HG03135 (cell line): Measurements from ENCODE around the gene PLCH1.
"Not testable (repeated sequence)": the region's sequence is repeated elsewhere in the genome, so short reads cannot be mapped to it uniquely, and the experiment has no call there.

Experiments
- ATAC-seq: cut with Tn5 transposase; IDR thresholded peaks from one replicate; pipeline ENCODE4 v1.9.1; 2021; ENCODE audit warnings: mild to moderate bottlenecking, moderate library complexity; ENCODE audit not compliant: unreplicated experiment

Gene PLCH1

DNA sequence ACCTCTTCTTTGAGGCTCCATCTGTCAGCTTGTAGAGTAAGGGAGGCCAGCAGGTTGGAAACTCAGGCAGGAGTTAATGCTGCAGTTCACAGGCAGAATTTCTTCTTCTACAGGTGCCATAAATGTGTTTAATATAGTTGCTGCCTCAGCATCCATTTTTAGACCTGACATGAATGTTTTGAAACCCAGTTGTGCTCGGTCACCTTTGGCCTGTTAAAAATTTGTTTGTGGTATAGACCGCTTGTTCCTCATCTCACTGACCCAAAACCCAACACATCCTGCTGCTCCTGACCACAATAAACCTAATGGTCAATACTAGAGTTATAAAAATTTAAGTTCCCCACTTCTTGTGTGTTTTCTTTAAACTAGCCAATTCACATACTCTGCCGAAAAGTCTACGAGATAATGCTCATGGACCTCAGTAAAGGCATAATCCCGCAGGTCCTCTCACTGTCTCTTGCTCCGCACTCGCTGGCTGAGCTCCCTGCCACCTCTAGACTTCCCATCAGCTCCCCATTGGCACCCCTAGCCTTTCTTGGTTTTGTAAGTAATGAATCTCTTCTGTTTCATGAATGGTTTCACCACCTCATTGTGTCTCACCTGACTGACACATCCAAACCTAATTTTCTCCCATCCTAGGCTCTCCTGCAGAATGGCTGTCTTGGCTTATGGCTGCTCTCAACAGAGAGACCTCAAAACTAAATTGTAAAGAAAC is 312.9 kb downstream of the PLCH1 start:
- ATAC-seq: no peak

DNA sequence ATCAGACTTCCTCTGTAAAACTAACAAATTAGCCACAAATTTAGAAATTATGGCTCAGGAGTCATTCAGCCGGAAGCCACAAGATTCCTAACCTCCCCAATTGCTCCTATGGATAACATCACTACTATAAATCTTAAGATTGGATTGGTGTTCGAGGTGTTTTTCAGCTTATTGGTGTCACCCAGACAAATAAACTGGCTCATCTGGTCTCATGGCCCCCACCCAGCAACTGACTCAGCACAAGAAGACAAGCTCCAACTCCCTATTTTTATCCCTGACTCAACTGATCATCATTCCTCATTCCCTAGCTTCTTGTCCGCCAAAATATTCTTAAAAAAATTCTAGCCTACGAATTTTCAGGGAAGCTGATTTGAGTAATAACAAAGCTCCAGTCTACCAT is 316.3 kb downstream of the PLCH1 start:
- no peak for ATAC-seq

DNA sequence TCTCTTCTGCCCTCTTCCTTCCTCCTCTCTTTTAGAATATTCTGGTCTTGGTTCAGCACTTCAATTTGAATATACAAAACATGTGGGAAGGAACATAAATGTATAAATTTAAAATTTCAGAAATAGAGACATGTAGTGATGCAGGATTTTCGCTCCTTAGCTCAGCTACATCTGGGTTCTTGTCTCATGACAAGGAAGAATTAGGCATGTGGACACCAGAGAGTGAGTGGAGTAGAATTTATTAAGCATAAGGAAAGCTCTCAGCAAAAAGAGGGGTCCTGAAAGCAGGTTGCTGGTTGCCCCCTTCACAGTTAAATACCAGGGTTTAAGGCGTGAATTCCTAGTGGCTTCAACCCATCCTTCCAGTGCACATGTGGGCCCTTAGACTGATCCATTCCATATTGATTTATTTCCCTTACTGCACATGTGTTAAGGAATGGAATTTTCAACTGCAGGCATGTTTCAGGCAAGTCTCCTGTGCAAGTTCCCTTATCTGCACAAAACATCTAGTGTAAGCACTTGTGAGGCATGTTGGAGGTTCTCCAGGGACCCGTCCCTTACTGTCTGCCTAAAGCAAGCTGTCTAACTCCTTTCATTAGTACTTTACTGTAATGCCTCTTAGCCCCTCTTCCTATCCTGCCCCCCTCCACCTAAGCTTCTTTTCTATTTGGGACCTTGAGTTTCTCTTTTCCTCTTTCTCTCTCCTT is 318.2 kb downstream of the PLCH1 start:
- no peak for ATAC-seq

DNA sequence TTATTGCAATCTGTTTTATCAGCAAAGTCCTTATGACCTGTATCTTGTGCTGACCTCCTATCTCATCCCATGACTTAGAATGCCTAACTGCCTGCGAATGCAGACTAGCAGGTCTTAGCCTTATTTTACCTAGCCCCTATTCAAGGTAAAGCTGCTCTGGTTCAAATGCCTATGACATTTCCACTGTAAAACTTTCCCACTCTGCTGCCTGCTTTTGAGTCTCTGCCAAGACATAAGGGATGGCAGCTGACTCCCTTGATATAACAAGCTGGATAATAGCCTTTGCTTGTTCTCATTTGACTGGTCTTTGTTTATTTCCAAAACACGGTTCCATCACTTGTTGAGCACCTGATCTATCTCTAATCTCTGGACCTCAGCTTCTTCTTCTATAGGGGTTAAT is 319.5 kb downstream of the PLCH1 start:
- ATAC-seq: no peak

DNA sequence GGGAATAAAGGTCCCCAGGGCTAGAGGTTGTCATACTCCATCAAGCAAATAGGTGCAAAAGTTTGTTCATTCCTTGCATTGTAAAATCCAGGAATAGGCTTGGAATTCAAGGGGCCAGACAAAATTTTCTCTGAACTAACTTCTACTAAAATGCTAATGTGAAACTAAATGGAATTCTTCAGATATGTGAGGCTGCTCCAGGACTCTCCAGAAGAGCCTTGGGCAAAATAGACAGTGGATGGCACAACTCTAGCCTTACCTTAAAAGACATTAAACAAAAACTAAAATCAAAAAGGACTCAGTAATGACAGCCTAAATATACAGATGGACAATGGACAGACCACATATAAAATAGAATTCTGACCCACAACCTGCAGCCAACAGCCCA is 320.6 kb downstream of the PLCH1 start:
- no peak for ATAC-seq

DNA sequence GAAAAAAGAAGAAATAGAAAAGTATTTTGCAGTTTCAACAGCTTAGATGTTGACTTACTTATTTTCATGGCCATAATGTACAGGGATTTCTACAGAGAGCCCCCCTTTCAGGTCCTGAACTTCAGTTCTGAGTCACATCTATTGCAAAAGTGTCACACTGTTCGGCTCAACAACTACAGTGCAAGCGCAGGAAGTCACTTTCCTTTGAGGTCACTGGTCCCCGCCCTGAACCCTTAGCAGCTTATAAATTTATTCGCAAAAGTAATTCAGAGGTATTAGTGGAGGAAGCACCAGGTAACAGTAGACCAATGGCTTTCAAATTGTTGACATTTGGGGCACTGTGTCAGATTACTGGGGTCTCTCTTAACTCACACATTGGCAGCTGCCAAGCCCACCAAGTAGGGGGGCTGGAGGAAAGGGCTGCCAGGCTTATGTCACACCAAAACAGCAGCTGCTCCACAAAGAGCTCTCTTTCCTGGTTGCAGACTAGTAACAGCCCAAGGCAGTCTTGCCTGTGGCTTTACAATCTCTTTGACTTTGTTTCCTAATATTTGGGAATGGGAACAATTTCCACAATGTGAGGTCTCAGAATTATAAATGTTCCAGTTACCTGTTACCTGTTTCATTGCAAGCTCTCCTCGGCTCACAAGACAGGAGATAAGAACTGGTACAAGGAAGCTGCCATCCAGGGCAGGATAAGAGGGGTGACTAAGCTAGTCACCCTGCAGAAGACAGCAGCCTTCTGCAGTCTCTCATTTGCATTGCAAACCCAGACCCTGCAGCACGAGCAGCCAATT is 321.1 kb downstream of the PLCH1 start:
- ATAC-seq: no peak

DNA sequence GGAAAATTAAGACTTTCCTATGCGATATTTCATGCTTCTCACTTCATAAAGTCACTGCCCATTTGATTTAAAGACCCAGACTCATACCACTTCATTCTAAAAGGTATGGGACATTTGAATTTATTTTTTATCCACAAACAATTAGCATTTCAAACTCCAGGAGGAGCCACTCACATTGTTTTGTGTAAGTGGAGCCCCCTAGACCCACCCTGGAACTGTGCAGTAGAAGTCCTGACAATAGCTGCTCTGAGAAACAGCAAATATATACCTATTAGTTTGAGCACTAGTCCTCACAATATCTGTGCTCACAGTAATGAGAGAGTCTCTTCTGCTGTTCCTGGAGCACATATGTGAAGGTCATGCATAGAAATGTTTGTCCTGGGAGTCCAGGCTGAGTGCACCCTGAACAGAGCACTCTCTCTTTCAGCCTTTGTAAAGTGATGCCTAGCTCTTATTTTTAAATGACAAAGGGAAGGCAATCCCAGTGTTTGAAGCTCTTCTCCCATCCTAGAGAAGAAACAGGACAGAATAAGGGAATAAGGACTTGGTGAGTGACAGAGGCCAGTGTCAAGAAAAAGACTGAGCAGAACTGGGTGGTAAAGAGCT is 323.9 kb downstream of the PLCH1 start:
- ATAC-seq: no peak

DNA sequence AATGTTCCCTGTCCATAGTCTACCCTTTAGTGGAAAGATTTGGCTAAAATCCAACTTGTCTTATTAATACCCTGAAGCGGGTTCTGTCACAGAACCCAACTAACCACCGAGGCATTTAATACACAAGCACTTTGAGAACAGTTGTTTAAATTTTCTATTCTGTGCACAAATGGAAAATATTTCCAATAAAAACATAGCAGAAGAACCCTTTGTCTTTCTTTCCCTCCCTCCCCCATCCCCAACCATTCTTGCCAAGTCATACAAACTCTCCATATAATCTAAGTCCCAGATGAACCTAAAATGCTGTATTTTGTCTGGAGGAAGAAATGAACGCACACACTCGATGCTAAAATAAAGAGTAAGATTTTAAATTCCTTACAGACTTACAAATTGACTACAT is 324.5 kb downstream of the PLCH1 start:
- ATAC-seq: no peak

DNA sequence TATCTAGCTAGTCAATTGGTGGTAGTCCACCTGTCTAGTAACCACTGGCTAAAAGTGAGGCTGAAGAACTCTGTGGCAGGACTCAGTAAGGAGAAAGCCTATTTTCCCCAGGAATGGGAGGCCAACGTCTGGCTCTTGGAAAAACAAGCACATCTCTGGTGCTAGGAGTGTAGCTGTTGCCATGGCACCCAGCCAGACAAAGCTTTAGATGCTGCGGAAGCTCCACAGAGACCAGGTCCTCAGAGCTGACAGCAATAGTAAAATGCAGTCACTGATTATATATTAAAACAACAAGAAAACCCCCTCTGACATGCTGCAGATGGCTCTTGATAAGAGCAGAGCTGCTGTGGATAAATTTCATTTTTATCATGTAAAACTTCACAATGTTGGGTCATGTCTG is 326.5 kb downstream of the PLCH1 start:
- no peak for ATAC-seq

DNA sequence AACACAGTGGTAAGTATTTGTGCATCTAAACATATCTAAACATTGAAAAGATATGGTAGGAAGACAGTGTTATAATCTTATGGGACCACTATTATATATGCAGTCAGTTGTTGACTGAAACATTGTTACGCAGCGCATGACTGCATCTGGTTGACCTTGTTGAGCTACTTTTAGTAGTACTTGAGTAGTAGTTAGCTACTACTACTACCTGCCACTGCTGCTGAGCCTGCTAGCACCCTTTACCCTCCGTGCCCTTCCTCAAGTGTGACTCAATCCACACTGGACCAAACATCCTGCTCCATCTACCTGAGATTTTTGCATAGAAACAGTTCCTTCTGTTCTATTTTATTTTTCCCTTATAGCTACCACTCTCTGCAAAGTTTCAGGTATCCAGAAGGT is 327.8 kb downstream of the PLCH1 start:
- no peak for ATAC-seq

DNA sequence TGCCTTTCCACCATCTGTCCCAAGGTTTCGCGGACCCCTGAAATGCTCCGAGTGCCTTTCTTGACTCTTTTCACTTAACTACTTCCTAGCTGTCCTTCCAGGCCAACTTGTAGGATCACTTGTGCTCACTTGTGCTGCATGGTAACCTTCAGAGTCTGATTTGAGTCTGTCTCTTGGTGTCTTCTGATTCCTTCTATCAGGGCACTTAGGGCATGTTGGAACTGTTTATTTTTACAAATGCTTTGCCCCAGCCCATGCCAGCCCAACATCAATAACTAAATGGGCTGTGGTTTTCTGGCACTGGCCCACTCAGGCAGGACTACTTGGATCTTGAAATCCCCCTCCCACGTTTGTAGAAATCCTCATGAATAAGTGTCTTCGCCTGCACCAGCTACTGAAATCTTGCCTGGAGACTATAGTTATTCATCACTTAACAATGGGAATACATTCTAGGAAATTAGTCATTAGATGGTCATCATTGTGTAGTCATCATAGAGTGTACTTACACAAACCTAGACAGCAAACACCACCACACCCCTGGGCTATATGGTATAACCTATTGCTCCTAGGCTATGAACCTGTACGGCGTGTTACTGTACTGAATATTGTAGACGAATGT is 328.3 kb downstream of the PLCH1 start:
- no peak for ATAC-seq

DNA sequence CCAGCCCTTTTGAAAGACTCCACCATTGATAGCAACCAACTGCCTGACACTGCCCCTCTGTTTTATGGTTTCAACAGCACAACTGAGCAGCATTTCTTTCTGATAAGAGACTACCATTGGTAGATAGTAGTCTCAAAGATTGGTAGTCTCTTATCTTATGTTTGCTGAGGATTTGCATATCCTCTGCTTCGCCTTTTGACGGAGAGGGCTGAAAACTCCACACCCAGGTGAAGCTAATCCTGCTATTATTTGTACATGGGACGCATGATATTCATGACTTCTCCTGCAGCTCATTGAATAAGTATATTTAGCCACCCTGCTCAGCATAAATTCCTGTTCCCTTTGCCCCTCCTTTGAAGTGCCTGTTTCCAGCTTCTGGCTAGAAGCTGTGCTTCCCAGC is 332.0 kb downstream of the PLCH1 start:
- no peak for ATAC-seq

DNA sequence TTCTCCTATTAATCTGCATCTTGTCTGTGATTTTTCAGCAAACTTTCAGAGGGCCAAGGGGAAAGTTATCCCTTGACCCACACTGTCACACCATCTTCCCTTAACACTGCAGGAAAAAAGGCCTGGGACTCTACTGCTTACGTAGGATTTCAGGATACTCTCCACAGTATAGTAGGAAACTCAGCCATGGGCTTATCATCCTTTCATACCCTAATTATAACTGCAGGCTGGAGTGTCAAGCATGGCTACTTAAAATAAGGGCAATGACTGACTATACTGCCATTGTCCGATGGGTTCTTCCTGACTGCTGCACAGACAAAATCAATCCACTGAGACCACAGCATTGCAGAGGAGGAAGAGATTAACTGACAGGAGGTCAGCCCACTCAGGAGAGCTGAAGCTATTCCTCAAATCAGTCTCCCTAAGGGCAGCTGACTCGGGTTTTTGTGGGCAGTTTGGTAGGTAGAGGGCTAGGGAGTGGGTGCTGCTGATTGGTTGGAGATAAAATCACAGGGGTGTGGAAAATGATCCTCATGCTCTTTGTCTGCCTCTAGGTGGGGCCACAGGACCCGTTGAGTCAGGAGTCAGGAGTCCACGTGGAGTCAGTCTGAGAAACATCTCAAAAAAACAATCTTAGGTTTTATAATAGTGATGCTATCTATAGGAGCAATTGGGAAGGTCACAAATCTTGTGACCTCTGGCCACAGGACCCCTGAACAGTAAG is 333.2 kb downstream of the PLCH1 start:
- ATAC-seq: no peak

DNA sequence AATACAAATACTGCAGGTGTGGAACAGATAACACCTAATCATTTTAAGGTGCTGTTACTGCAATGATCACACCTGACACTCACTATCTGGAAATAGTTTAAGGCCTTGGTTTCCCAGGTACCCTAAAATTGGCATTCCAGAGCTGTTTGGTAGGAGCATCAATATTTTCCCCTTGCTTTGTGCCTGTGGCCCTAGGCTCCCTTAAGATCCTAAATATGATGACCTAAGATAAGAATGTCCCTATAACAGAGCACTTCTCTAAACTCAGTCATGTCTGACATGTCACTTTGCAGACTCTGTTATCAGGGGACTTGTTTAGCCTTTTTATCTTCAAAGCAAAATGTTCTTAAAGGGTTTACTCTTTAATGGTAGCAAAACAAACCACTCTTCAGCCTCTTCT is 335.5 kb downstream of the PLCH1 start:
- no peak for ATAC-seq

DNA sequence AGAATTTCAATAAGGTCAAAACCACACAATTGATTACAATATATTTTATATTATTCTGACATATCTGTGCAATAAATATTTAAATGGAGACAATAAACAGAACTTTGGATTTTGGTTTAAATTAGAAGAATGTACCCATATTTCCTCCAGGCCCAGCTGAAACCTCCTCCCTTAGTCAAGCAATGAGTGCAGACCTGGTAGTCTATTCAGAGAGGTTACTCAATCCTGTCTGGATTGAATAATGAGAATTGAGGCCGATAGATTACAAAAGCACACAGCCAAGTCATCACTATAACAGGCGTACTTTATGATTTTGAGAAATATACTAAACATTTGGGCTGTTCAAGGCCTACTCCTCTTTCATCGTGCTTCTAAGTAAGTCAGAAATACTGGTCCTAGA is 336.9 kb downstream of the PLCH1 start:
- no peak for ATAC-seq

DNA sequence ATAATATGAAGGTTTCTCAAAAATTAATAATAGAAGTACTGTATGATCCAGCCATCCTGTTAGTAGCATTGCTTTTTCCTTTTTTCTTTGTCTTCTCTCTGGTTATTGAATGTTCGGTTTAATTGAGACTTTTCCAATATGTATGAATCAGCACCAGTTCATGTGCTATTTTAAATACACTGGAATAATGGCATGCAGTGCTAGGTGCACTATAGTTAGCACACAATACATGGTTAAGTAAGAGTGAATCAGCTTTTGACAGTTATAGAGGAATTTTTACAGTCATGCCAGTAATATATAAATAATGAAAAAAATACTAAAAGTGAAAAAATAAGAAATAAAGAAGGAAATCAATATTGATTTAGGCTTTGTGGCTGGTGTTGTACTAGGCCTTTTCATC is 337.5 kb downstream of the PLCH1 start:
- no peak for ATAC-seq

DNA sequence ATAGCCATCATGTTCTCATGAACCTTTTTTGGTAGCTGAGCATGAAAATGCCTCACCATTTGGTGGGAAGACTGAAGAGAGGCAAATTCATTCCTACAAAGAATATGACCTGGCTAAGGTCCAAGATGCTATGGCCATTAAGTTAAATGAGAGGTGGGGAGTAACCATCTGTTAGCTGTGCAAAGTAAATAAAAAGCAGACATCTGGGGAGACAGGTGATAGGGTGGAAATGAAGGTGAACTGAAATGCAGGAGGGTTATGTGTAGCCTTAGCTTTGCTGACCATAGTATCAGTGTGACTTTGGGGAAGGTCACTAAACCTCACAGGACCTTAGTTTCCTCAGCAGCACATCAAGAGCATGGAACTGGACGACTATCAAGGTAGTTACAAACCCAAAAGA is 340.4 kb downstream of the PLCH1 start:
- ATAC-seq: no peak

DNA sequence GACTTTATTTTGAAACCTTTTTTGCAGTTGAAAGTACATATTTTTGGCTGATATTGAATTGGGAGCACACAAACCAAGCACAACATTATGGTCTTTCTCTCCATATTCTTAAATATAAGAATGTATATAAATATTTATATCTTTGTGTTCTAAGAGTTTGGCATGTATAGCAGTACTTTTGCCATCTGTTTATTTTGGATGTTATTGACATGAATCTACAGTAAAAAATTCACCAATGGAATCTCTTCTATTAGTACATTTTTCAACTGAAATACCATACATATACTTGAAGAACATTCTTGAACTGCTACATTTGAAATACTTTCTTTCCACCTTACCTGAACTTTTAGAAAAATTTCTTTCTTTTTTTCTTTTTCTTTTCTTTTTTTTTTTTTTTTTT is 342.2 kb downstream of the PLCH1 start:
- ATAC-seq: no peak

DNA sequence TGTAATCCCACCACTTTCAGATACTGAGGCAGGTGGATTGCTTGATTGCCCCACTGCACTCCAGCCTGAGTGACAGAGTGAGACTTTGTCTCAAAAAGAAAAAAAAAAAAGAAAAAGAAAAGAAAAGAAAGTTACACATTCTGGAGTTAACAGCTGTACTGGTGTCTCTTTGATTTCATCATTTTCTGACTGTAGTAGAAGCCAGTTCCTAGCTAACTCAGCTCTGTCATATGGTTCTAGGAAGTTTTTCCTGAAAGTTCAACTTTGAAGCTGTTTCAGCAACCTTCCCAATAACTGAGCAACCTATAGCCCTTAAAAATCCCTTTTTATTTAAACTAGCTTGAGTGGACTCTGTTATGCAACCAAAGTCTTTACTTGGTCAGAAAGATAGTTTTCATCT is 346.8 kb downstream of the PLCH1 start:
- ATAC-seq: no peak

DNA sequence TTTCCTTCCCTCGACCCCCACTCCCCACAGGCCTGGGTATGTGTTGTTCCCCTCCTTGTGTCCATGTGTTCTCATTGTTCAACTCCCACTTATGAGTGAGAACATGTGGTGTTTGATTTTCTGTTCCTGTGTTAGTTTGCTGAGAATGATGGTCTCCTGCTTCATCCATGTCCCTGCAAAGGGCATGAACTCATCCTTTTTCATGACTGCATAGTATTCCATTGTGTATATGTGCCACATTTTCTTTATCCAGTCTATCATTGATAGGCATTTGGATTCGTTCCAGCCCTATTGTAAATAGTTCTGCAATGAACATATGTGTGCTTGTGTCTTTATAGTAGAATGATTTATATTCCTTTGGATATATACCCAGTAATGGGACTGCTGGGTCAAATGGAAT is 350.0 kb downstream of the PLCH1 start:
- not testable (repeated sequence) for ATAC-seq

DNA sequence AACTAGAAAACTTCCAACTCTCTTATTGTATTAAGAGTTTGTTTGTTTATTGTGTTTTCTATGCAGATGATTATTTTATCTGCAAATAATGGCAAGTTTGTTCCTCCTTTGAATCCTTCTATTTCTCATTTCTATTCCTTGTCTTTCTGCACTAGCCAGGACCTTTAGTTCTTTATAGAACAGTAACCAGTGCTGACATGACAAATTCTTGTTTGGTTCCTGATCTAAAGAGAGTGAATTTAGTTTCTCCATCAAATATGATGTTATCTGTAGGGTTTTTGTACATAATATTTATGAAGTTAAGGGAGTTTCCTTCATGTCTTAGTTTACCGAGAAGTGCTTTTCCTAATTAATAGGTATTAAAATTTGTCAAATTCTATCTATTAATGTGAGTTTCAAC is 350.6 kb downstream of the PLCH1 start:
- no peak for ATAC-seq
